ENCODE measurements around the gene DDX41.

DNA sequence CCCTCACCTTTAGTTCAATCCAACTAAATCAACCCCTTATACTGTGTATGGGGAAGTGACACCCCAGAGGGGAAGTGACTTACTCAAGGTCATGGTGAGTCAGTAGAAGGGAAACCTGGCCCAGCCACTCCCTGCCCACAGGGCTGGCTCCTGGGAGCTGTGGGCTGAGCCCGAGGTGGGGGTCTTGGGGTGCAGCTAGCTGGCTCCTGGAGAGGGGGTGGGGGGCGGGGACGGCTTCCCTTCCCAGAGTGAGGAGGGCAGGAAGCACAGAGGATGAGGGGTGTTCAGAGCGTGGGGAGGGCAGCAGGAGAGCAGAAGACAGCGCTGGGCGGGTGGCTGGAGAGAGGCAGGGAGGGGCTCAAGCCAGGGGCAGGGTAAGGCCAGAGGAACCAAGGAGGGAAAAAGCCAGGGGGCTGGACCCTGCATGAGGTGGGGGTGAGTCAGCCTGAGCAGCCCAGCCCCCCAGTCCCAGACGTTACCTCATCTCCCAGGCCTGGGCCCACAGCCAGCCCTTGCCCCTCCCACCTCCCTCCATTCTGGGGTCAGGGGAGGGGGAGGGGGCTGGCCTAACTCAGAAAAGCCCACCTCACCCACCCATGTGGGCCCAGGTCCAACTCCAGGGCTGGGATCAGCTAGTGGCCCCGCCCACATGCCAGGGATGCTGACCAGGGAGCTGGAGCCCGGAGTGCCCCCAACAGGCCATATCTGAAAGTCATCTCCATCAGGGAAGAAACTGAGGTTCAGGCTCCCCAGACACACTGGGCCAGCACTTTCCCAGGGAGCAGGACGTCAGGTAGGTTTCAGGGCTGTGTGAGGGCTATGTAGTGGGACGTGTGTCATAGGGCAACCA lies 22.2 kb downstream of the DDX41 start:
- TF ChIP-seq CREB1 (CRISPR knock-in tag; IDR thresholded peaks at IDR 0.05) (no peak), NR3C1 (CRISPR knock-in tag; conservative IDR thresholded peaks at IDR 0.05; ENCODE audit: low read depth) (no peak), CTCF (IDR thresholded peaks at IDR 0.05) (no peak; the same call in 1 of the 2 replicates), ATF3 (CRISPR knock-in tag; conservative IDR thresholded peaks at IDR 0.05) (no peak), ZNF263 (CRISPR knock-in tag; IDR thresholded peaks at IDR 0.05; ENCODE audit: low read depth) (no peak), OVOL2 (CRISPR knock-in tag; IDR thresholded peaks at IDR 0.05; ENCODE audit: borderline replicate concordance) (no peak), CDX4 (CRISPR knock-in tag; IDR thresholded peaks at IDR 0.05; ENCODE audit: borderline replicate concordance) (no peak)

Data from WTC11 (cell line).